Stimulated activated CD4-positive, alpha-beta T cell treated with anti-CD3 and anti-CD28 coated beads, Interleukin-2, amount 100 ng/mL, for 24 hours (primary cell): ENCODE measurements around the gene OR13J1.
"Not testable (repeated sequence)": the region's sequence is repeated elsewhere in the genome, so short reads cannot be mapped to it uniquely, and the experiment has no call there.

Experiments used
- DNase-seq, 2 donors: peaks; one replicate each; pipeline ENCODE4 v3.0.0-alpha.2; 2020

OR13J1 gene

DNA sequence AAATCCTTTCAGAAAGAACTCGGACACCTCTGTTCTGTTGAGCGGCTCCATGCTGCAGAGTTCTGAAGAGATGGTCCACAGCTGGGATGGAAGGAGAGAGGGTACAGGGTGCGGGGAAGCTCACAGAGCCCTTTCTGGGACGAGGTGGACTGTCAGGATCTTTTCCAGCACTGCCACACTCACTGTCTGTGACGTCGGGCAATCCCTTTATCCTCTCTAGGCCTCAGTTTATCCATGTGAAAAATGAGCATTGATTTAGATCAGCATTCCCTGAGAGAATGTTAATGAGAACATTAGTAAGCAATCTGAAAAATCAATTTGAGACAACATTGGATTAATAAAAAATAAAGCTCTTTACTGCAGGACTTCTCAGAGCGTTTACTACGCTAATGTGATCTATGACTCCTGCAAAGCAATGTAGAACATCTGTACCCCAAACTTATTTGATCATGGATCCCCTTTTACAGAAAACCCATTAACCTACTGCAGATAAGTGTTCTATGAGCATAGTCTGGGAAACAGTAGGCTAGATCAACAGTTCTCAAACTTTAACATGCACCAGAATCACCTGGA, at the start of gene OR13J1:
OR13J1 (minus strand) TSS at position 51 of the 573 bp plus-strand sequence; CDS start at position 51, 0 bp downstream.
- no peak for DNase-seq

- no peak for DNase-seq
These were observed 49.2 kb upstream of the OR13J1 start for GRCh38 chr9:35919212-35920008.

DNA sequence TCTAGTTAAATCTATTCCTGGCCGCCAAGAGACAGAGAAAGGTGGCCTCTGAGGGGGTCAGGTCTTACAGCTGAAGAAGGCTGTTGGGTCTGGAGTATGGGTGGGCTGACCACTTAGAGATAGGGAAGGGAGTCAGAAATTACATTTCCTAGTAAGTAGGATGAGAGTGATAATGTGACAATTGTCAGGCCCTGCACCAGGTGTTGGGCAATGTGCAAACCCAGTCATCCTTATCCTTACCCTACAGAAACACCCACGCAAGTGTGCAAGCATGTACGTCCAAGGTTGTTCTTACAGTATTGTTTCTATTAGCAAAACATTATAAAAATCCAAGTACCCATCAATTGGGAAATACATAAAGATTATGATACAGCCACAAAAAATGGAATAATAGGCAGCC, 48.6 kb upstream of the OR13J1 start:
- DNase-seq = no peak

DNA sequence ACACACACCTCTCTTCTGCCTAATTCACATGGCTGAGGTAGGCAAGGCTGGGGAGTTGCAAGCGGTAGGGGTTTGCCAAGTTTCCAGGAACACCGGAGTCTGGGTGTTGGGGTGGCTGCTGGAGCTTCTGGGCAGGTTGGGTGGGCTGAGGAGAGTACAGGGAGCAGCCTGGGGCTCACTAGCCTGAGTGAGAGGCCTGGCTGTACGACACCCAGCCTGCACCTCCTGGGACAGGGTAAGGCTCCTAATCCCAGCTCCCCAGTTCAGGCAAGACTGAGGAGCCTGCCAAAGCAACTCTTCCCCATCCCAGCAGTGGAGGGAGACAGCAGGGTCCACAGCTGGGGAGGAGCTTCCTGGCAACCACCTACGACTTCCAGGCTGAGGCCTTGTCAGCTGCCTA, 47.1 kb upstream of the OR13J1 start:
- DNase-seq = no peak

GRCh38 chr9:35915681-35916294, 45.6 kb upstream of the OR13J1 start:
- DNase-seq = no peak

DNA sequence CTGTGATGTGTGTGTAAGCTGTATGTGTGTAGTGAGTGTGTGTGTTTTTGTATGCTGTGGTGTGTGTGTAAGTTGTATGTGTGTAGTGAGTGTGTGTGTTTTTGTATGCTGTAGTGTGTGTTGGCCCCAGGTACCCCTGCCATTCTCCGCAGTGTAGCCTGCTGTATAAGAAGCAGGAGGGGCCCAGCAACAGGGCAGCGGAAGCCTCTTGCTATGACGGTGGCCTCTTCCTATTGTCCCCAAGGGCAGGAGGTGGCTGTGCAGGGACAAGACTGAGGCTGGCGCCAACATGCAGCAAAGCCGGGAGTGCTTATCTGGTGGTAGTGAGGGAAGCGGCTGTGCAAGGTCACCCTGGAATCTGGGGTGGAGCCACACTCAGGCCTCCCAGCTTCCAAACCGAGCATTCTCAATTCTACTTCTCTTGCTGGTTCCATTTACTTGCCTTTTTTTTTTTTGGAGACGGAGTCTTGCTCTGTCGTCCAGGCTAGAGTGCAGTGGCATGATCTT, 44.2 kb upstream of the OR13J1 start:
- no peak for DNase-seq

DNA sequence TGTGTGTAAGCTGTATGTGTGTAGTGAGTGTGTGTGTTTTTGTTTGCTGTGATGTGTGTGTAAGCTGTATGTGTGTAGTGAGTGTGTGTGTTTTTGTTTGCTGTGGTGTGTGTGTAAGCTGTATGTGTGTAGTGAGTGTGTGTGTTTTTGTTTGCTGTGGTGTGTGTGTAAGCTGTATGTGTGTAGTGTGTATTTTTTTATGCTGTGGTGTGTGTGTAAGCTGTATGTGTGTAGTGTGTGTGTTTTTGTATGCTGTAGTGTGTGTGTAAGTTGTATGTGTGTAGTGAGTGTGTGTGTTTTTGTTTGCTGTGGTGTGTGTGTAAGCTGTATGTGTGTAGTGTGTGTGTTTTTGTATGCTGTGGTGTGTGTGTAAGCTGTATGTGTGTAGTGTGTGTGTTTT, 43.2 kb upstream of the OR13J1 start:
- DNase-seq = not testable (repeated sequence)

DNA sequence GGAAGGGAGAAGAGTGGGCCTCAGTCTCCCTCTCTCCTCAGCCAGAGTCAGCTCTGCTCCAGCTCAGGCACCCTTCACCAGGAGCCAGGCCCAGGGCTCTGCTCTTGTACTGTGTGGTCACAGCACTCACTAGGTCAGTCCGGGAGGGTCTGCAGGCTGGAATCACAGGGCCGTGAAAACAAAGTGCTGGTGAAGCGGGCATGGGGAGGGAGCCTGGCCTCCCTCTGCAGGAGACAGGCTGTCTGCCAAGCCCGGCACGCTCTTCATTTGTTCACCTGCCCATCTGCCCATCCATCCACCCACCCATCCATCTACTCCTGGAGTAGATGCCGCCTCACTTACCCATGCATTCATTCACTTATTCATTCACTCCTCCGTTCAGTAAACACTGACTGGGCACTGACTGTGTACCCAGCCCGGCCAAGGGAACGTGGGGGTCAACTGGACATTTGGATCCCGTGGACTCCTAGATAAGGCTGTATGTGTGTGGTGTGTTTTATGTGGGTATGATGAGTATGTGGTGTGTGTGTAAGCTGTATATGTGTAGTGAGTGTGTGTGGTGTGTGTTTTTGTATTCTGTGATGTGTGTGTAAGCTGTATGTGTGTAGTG, 42.7 kb upstream of the OR13J1 start:
- no peak for DNase-seq

DNA sequence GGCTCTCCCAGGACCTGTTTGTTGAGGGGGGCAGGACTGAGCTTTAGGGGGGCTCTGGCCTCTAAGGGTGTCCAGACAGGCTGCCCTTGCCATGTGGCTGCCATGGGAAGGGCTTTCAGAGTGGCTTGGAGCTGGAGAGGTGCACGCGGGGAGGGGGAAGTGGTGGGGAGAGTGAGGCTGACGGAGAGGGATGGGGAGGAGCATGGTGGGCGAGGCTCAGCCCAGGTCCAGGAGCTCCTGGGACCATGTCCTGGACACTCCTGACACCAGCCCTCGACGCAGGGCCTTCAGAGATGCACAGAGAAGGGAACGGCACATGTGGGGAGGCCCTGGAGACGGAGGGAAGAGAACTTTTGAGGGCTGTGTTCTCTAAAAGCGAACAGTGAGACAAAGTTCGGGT, 41.5 kb upstream of the OR13J1 start:
- no peak for DNase-seq

DNA sequence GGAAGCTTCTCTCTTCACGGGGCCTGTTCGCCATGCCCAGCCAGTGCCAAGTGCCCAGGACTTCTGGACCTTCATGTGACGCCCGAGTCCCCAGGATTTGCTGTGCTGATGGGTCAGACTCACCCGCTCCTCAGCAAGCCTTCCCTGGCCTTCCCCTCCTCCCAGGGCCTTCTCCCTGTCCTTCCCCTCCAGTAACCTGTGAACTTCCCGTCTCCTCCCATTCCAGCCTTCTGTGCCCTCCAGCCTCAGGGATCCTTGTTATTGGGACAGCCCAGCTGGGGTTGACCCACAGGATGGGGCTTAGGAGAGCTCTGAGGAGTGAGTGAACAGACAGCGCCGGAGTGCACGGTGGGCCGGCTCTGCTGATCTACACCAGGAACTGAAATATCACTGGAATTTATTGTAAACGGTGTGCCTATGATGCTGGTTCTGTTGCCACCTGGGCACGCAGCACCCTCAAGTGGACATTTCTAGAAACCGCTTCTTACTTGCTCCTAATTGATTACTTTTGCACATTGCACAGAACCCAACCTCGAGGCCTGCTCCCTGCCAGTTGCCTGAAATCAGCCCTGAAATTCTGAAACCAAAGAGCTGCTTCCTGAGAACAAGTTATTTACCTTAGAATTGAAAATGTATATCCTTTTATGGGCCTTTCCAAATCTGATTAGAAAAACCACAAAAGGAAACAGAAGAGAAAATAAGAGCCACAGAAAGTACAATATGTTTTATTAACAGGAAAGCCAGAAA, 40.6 kb upstream of the OR13J1 start:
- peak; percentile 45 to 52 for DNase-seq

DNA sequence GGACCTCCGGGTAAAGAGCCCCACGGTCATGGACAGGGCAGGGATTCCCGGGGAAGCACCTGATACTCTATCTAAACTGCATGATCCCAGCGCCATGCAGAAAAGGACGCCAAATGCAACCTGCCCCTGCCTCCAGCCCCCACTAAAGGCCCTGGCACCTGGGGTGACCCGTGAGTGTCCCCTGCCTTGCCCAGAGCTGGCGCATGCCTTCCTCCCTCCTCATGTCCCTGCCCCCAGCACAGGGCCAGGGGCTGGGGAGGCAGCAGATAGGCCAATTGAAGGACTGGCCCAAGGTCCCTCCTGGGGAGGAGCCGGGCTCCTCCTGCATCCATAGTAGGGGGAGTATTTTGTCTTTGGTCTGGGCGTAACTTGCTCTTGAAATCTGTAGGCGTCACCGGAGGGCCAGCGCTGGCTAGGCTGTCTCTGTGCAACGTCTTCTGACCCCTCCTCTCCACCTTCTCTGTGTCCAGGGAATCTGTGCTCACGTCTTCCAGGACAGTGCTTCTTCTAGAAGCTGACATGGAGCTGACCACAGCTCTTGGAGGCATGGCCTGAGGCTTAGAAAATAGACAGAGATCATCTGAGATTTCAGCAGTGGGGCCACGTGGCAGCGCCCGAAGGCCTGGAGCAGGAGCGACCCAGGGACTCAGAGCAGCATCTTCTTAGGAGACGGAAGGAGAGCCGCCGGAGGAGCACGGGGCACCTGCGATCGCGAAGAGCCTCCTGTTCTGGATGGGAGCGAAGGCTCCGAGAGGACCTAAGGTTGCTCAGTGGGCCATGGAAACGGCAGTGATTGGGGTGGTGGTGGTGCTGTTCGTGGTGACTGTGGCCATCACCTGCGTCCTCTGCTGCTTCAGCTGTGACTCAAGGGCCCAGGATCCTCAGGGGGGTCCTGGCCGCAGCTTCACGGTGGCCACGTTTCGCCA, 39.7 kb upstream of the OR13J1 start:
- no peak for DNase-seq

GRCh38 chr9:35909274-35909673, 39.1 kb upstream of the OR13J1 start, which contains the start of gene SPAAR:
Gene SPAAR (plus strand): TSS chr9:35909490. CDS start chr9:35910464, 974 bp downstream.
- no peak for DNase-seq

DNA sequence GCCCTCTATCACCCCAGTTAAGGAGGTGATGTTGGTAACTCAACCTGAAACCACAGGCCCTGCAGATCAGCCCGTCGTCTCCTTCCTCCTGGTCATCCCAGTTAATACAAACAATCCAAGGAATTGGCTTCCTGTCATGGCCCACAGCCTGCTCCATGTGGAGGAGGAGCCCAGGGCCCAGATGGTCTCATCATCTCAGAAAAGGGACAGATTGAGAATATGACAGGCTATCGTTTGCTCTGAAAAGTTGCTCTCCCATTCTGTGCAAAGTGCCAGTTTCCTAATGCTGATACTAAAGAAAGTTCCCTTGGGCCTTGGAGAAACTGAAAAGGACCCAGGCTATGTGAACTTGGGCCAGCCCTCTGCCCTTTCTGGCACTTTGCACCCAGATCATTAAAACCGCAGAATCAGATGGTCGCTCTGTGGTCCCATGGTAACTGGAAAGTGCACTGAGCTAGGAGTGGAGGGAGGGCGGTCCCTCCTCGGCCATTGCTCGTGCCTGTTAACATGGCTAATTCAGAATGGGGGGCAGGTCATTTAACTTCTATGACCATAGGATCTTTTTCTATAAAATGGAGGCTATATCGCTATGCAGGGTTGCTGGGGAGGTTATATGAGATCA, 38.4 kb upstream of the OR13J1 start:
- no peak for DNase-seq

DNA sequence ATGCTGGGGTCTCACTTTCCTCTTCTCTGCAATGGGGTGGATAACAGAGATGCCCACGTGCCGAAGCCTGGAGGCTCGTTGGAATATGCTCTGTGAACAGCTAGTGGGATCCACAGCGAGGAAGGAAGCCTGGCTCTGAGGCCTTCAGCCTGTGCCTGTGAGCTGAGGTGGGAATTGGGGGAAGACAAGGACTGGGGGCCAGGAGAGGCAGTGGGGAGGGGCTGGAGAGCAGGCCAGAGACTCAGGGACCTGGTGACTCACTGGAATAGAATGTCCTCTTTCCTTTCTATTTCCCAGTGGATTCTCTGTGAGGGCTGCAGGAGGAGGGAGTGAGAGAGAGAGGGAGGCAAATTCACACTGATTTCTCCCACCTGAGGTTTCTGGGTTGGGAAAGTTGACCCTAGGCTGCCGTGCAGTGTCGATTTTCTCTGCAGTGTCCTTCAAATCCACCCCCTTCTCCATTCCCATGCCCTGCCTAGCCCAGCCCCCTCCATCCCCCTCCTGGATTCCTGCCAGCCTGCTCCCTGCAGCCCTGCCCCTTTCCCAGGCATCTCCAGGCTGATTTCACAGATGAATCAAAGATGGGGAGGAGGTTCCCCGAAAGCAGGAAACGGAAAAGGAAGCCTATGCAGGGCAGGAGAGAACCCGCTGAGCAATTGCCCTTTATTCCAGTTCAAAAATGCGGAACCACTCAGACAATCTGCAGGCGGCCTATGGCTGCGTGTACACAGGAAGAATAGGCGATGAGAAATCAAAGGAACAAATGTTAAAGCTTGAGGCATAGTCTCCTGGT, 37.7 kb upstream of the OR13J1 start:
- DNase-seq = no peak

DNA sequence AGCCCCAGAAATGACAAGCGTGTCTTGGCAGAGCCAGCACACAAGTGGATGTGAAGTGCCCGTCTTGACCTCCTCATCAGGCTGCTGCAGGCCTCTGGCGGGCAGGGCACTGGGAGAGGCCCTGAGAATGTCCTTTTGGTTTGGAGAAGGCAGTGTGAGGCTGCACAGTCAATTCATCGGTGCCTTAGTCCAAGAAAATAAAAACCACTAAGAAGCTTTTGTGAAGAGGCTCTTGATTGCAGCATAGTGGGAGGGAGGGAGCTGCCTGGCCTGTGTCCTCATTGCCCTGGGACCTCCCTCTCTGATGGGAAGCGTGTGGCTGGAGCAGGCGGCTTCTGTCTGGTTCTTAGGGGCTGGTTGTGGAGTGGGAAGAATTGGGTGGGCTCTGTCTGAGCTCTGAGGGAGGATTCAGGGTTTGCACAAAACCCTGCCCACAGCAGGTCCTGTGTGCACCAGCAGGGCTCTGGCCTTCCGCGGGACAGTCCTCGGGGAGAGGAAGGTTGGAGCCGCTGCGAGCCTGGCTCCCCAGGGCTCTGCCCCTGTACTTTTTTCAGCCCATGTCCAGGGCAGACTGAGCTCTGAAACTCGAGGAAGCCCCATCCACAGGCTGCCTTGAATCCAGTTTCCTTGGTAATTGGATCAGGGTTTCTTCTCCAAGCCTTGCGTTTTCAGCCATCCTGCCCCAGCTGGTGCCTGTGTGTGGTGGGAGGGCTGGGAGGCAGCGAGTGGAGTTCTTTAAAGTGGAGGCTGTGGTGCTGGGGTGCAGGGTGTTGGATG, 36.9 kb upstream of the OR13J1 start:
- DNase-seq = no peak

GRCh38 chr9:35905912-35906679, 35.9 kb upstream of the OR13J1 start, which contains the start of gene HRCT1:
Gene HRCT1 (plus strand): TSS chr9:35906202. CDS start chr9:35906288, 86 bp downstream.
- DNase-seq = no peak

GRCh38 chr9:35905051-35905781, 35.0 kb upstream of the OR13J1 start:
- DNase-seq = no peak

- DNase-seq = no peak
These were observed 34.1 kb upstream of the OR13J1 start for GRCh38 chr9:35904338-35904737.
